H1 (cell line): Measurements from ENCODE around the gene NUTM2B. TPM values are rescaled to one million over a fixed set of nuclear protein-coding genes. Genes with fewer than 3 reads are reported as not detected.
"Not testable (repeated sequence)": the region's sequence is repeated elsewhere in the genome, so short reads cannot be mapped to it uniquely, and the experiment has no call there.

Experiments used
- CTCF ChIA-PET: fragments of 300-600 bp; sonication (Branson Sonifier 250); formaldehyde crosslinking; loops from one replicate; lab custom pipeline; 2021; ENCODE audit not compliant: partially characterized antibody; lab: Charles Lee
- POLR2A ChIA-PET: fragments of 300-600 bp; sonication (Branson Sonifier 250); formaldehyde crosslinking; loops from one replicate; lab custom pipeline; 2021; ENCODE audit warnings: inconsistent platforms; ENCODE audit not compliant: partially characterized antibody; lab: Charles Lee
- DNase-seq, 2 experiments: peaks; one replicate each; pipeline versions ENCODE4 v3.0.0 to v3.0.0-alpha.2; 2010 to 2022; ENCODE audit warnings: low spot score in 2 of 2, low read depth in 1 of 2, mixed read lengths in 1 of 2
- FAIRE-seq: peaks from 2 replicates; lab custom pipeline; 2011; peaks lifted over from hg19 to GRCh38; lab: Jason Lieb, UNC
- H2AFZ ChIP-seq: 2 replicates; pipeline ENCODE4 v1.8.1; 2012; ENCODE audit warnings: low read length, inconsistent platforms
- H2AK5ac ChIP-seq: 2 replicates; pipeline ENCODE4 v1.6.1; 2013; ENCODE audit warnings: low read depth, low read length
- H2BK120ac ChIP-seq: replicated peaks from 2 replicates; pipeline ENCODE3; 2013; ENCODE audit warnings: low read depth, low read length, inconsistent platforms
- H2BK12ac ChIP-seq: 2 replicates; pipeline ENCODE4 v1.6.1; 2013; ENCODE audit warnings: low read depth, low read length
- H2BK15ac ChIP-seq: 2 replicates; pipeline ENCODE4 v1.6.1; 2013; ENCODE audit warnings: low read length
- H2BK20ac ChIP-seq: 2 replicates; pipeline ENCODE4 v1.6.1; 2013; ENCODE audit warnings: low read length
- H2BK5ac ChIP-seq: 2 replicates; pipeline ENCODE4 v1.6.1; 2013; ENCODE audit warnings: low read depth, low read length
- H3K14ac ChIP-seq: 2 replicates; pipeline ENCODE4 v1.6.1; 2013; ENCODE audit warnings: inconsistent platforms; ENCODE audit not compliant: insufficient read length
- H3K18ac ChIP-seq: 2 replicates; pipeline ENCODE4 v1.6.1; 2013; ENCODE audit warnings: low read length; ENCODE audit errors: extremely low read depth
- H3K23ac ChIP-seq: 2 replicates; pipeline ENCODE4 v1.6.1; 2013; ENCODE audit warnings: inconsistent platforms; ENCODE audit not compliant: insufficient read length
- H3K23me2 ChIP-seq: 2 replicates; pipeline ENCODE4 v1.6.1; 2013; ENCODE audit warnings: low read depth, low read length
- H3K27ac ChIP-seq: 2 replicates; pipeline ENCODE4 v1.6.1; 2011; ENCODE audit warnings: low read depth, low read length, inconsistent platforms
- H3K27me3 ChIP-seq, 4 experiments: replicated peaks in 1 of 4; 1 replicate in 1 of 4; 2 replicates in 3 of 4; pipeline versions ENCODE4 v1.6.1 to v1.8.1; 2011 to 2013; ENCODE audit warnings: low read length in 3 of 4, mild to moderate bottlenecking in 3 of 4, inconsistent platforms in 2 of 4, mixed read lengths in 2 of 4, moderate library complexity in 1 of 4; ENCODE audit not compliant: control insufficient read depth in 3 of 4, insufficient read depth in 3 of 4; ENCODE audit errors: extremely low read depth in 1 of 4
- H3K36me3 ChIP-seq, 4 experiments: 2 replicates each; pipeline versions ENCODE4 v1.6.1 to v1.8.1; 2011 to 2013; ENCODE audit warnings: mild to moderate bottlenecking in 4 of 4, low read length in 3 of 4, moderate library complexity in 2 of 4, control low read depth in 1 of 4, inconsistent platforms in 1 of 4; ENCODE audit not compliant: insufficient read depth in 4 of 4, control insufficient read depth in 2 of 4
- H3K4ac ChIP-seq: replicated peaks from 2 replicates; pipeline ENCODE3; 2013; ENCODE audit warnings: low read length, low read depth, mixed read lengths, inconsistent platforms; ENCODE audit not compliant: insufficient read length
- H3K4me1 ChIP-seq, 4 experiments: replicated peaks in 1 of 4; 1 replicate in 1 of 4; 2 replicates in 3 of 4; pipeline versions ENCODE4 v1.6.1 to v1.8.1; 2011 to 2013; ENCODE audit warnings: low read length in 3 of 4, inconsistent platforms in 2 of 4, mixed read lengths in 1 of 4; ENCODE audit not compliant: insufficient read depth in 4 of 4, control insufficient read depth in 3 of 4
- H3K4me2 ChIP-seq, 2 experiments: 2 replicates each; pipeline versions ENCODE4 v1.6.1 to v1.8.1; 2011 to 2013; ENCODE audit warnings: low read depth in 2 of 2, low read length in 2 of 2, control low read depth in 1 of 2, inconsistent platforms in 1 of 2, mild to moderate bottlenecking in 1 of 2; ENCODE audit not compliant: insufficient read depth in 1 of 2
- H3K4me3 ChIP-seq, 4 experiments: fragments of 200-600, 300-600 bp in 1 of 4; sonication (generic), shearing (Covaris generic), sonication (Bioruptor Twin) in 1 of 4; 2 replicates each; pipeline versions ENCODE4 v1.5.1 to v1.8.1; 2011 to 2016; ENCODE audit warnings: low read length in 4 of 4, low read depth in 3 of 4, control low read depth in 2 of 4, inconsistent platforms in 2 of 4, mild to moderate bottlenecking in 2 of 4, mixed read lengths in 1 of 4, moderate library complexity in 1 of 4; ENCODE audit not compliant: insufficient read depth in 2 of 4; ENCODE audit errors: extremely low read depth in 1 of 4
- H3K56ac ChIP-seq: replicated peaks from 2 replicates; pipeline ENCODE3; 2013; ENCODE audit warnings: low read depth, mild to moderate bottlenecking, mixed read lengths, low read length, inconsistent platforms; ENCODE audit not compliant: insufficient read length
- H3K79me1 ChIP-seq: 2 replicates; pipeline ENCODE4 v1.6.1; 2013; ENCODE audit warnings: low read depth, low read length, control low read depth
- H3K79me2 ChIP-seq, 2 experiments: 2 replicates each; pipeline versions ENCODE4 v1.6.1 to v1.8.1; 2012 to 2013; ENCODE audit warnings: low read length in 2 of 2, mild to moderate bottlenecking in 2 of 2, inconsistent platforms in 1 of 2; ENCODE audit not compliant: insufficient read depth in 2 of 2, control insufficient read depth in 1 of 2
- H3K9ac ChIP-seq, 4 experiments: replicated peaks in 1 of 4; 1 replicate in 1 of 4; 2 replicates in 3 of 4; pipeline versions ENCODE4 v1.6.1 to v1.8.1; 2011 to 2013; ENCODE audit warnings: low read depth in 3 of 4, low read length in 3 of 4, control low read depth in 2 of 4, mild to moderate bottlenecking in 2 of 4, moderate library complexity in 2 of 4, inconsistent platforms in 1 of 4; ENCODE audit errors: extremely low read depth in 1 of 4
- H3K9me3 ChIP-seq, 2 experiments: 2 replicates each; pipeline versions ENCODE4 v1.6.1 to v1.8.1; 2012 to 2013; ENCODE audit warnings: mild to moderate bottlenecking in 2 of 2, moderate library complexity in 2 of 2, control low read depth in 1 of 2, inconsistent platforms in 1 of 2, low read depth in 1 of 2, low read length in 1 of 2, mixed read lengths in 1 of 2; ENCODE audit not compliant: insufficient read depth in 2 of 2
- H4K20me1 ChIP-seq, 2 experiments: replicated peaks in 1 of 2; 2 replicates each; pipeline versions ENCODE3 to v1.8.1; 2011 to 2013; ENCODE audit warnings: inconsistent platforms in 2 of 2, low read length in 2 of 2, mild to moderate bottlenecking in 1 of 2; ENCODE audit not compliant: insufficient read depth in 2 of 2, control insufficient read depth in 1 of 2
- H4K5ac ChIP-seq: 2 replicates; pipeline ENCODE4 v1.6.1; 2013; ENCODE audit warnings: low read length, low read depth, mixed read lengths, inconsistent platforms; ENCODE audit not compliant: insufficient read length
- H4K8ac ChIP-seq: 2 replicates; pipeline ENCODE4 v1.8.0; 2013; ENCODE audit warnings: mild to moderate bottlenecking, moderate library complexity, low read length, inconsistent platforms; ENCODE audit not compliant: insufficient read depth; ENCODE audit errors: extremely low read depth
- H4K91ac ChIP-seq: replicated peaks from 2 replicates; pipeline ENCODE3; 2013; ENCODE audit warnings: low read length, mixed read lengths, inconsistent platforms; ENCODE audit not compliant: insufficient read length
- whole genome bisulfite sequencing, 2 experiments: shearing (Covaris generic) in 1 of 2; methylation state at CpG; one replicate each; pipeline versions ENCODE4 v1.1.6 to v1.1.7; 2013 to 2015; ENCODE audit warnings: low lambda C conversion rate in 2 of 2, mixed read lengths in 2 of 2, inconsistent platforms in 1 of 2, low coverage in 1 of 2, missing lambda C conversion rate in 1 of 2; ENCODE audit not compliant: insufficient replicate concordance in 2 of 2, insufficient coverage in 1 of 2, insufficient read length in 1 of 2; ENCODE audit errors: extremely low coverage in 1 of 2, missing lambda C conversion rate in 1 of 2; 5-methylcytosine and 5-hydroxymethylcytosine counted together
- polyA plus RNA-seq, 7 experiments: library from polyadenylated mRNA; depleted of rRNA in 3 of 7; stranded (reverse) in 5 of 7; unstranded in 2 of 7; fragments of >200 nt in 5 of 7; fragments of 200-250 nt in 2 of 7; gene quantifications; 1 replicate in 5 of 7; 2 replicates in 1 of 7; 4 replicates in 1 of 7; pipeline versions ENCODE4 v1.2.1 to v1.2.3, GENCODE V29; 2011 to 2013; ENCODE audit warnings: missing spikeins in 2 of 7, mixed read lengths in 2 of 7
- total RNA-seq: library from RNA; stranded (reverse); fragmentation: NEBNext Ultra II Directional; extraction: Animal tissue kit (Norgen Biotek cat#: 25700); gene quantifications from 2 replicates; pipeline ENCODE4 v1.2.1, GENCODE V29; 2021

NUTM2B gene
- total and polyA plus RNA-seq, 2 of the 8 experiments (the other 6 are each of a cell fraction or from before 2014, with no cell fraction given) = 0.17 to 0.20 TPM

GRCh38 chr10:79686595-79686994, 16.4 kb upstream of the NUTM2B start:
- H3K27me3 ChIP-seq, H3K56ac ChIP-seq, H3K79me1 ChIP-seq, H4K20me1 ChIP-seq, H2BK120ac ChIP-seq, H3K4me1 ChIP-seq, H2BK5ac ChIP-seq, H3K36me3 ChIP-seq, H3K79me2 ChIP-seq, H2AFZ ChIP-seq, H2BK20ac ChIP-seq, H2AK5ac ChIP-seq, H3K4me2 ChIP-seq, H3K23me2 ChIP-seq, H4K91ac ChIP-seq, FAIRE-seq, H2BK15ac ChIP-seq, H3K23ac ChIP-seq, H3K4ac ChIP-seq, H4K8ac ChIP-seq, H2BK12ac ChIP-seq, H3K18ac ChIP-seq, H3K14ac ChIP-seq, H3K27ac ChIP-seq, H3K9ac ChIP-seq, DNase-seq, H3K9me3 ChIP-seq, CTCF ChIA-PET, H3K4me3 ChIP-seq, H4K5ac ChIP-seq, POLR2A ChIA-PET: not testable (repeated sequence)
- WGBS, 2 experiments = 91% methylated on average over 4 of the region's 4 CpGs; no CpG with 5 or more reads in 1 of the 2 experiments

- H2BK15ac ChIP-seq, FAIRE-seq, H3K4me2 ChIP-seq, H2BK120ac ChIP-seq, H4K8ac ChIP-seq, H3K56ac ChIP-seq, H3K18ac ChIP-seq, H3K14ac ChIP-seq, H3K9me3 ChIP-seq, H3K23me2 ChIP-seq, H2AFZ ChIP-seq, H4K5ac ChIP-seq, DNase-seq, H3K4me3 ChIP-seq, H2BK20ac ChIP-seq, H4K91ac ChIP-seq, H3K36me3 ChIP-seq, H3K79me1 ChIP-seq, H2BK5ac ChIP-seq, H3K4ac ChIP-seq, POLR2A ChIA-PET, H3K27me3 ChIP-seq, H3K23ac ChIP-seq, H3K9ac ChIP-seq, CTCF ChIA-PET, H3K27ac ChIP-seq, H4K20me1 ChIP-seq, H3K79me2 ChIP-seq, H2AK5ac ChIP-seq, H2BK12ac ChIP-seq, H3K4me1 ChIP-seq: not testable (repeated sequence)
- WGBS, 2 experiments = 93% methylated on average over 6 of the region's 6 CpGs; no CpG with 5 or more reads in 1 of the 2 experiments
These were observed 15.4 kb upstream of the NUTM2B start for GRCh38 chr10:79687406-79688150.
